Measurements from ENCODE around the gene GSDME. TPM values are rescaled to one million over a fixed set of nuclear protein-coding genes. Genes with fewer than 3 reads are reported as not detected.

GSDME gene
- polyA plus RNA-seq, 2 of the 4 experiments (the other 2 are of a cell fraction) = 51.0 to 55.9 TPM

DNA sequence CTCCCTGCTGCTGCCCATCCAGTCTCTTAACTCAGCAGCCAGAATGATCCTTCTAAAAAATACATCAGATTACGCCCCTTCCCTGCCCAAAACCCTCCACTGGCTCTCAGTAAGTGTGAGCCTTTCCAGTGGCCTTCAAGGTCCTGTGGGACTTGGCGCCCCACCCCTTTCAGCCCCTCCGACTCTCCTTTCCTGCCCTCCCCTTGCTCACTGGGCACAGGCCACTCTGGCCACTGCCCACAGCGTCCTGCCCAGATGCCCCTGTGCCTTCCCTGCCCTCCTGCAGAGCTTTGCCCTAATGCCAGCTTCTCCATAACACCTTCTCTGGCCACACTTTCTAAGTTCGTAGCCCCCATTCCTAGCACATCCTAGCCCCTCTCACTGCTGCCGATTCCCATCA is 13.8 kb downstream of the GSDME start (continued):
- TF ChIP-seq CTCF (IDR thresholded peaks at IDR 0.05) = no peak
- TF ChIP-seq RARB (CRISPR knock-in tag; IDR thresholded peaks at IDR 0.05) = no peak
- TF ChIP-seq EHMT2 (IDR thresholded peaks at IDR 0.05; ENCODE audit: low read depth) = no peak
- TF ChIP-seq NFE2L2 (conservative IDR thresholded peaks at IDR 0.05; ENCODE audit: low read length) = no peak
- TF ChIP-seq PHF8 (IDR thresholded peaks at IDR 0.05; ENCODE audit: borderline replicate concordance, low read depth) = no peak
- TF ChIP-seq ZSCAN20 (CRISPR knock-in tag; IDR thresholded peaks at IDR 0.05) = no peak
- no peak for TF ChIP-seq MAZ (IDR thresholded peaks at IDR 0.05; ENCODE audit: borderline replicate concordance, low read depth, low read length)
- no peak for TF ChIP-seq CHD2 (IDR thresholded peaks at IDR 0.05; ENCODE audit: low read length, partially characterized antibody)
- no peak for TF ChIP-seq ZFP36 (IDR thresholded peaks at IDR 0.05; ENCODE audit: borderline replicate concordance, partially characterized antibody)
- TF ChIP-seq RNF2 (IDR thresholded peaks at IDR 0.05; ENCODE audit: borderline replicate concordance, low read depth) = no peak
- no peak for TF ChIP-seq SREBF2 (IDR thresholded peaks at IDR 0.05)
- no peak for TF ChIP-seq CHD4 (IDR thresholded peaks at IDR 0.05; ENCODE audit: borderline replicate concordance)
- no peak for TF ChIP-seq JUNB (IDR thresholded peaks at IDR 0.05)

DNA sequence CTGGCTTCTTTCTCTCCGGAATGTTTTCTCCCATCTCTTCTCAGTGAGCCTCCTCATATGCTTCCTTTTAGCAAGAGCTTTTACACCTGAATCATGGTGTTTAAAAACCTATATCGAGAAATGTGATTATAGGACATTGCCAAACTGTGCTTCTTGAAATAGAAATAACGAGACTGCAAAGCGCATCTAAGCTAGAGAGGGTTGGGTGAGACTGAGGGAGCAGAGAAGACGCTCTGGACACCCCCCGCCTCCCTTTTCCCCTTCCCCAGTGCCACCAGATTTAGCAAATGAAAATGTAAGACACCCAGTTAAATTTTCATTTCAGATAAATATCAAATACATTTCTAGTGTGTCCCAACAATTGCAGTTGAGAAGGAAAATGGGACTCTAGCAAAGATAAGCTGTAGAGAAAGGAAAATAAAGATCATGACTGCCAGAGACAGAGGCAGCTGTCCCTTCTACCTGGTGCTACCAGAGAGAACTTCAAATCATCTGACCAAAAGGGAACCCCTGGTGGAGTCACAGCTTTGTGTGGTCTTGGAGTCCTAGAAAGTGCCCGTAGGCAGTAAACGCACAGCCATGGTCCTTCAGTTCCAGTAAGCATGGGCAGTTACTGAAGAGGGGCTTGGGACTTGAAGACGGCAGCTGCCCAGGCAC is 14.6 kb downstream of the GSDME start:
- Histone ChIP-seq H3K4me2 (peak overlapping the region; percentile 71), H3K9me3 (peaks cover 17% of the 10 kb centered on the region; the same call in 2 of the 3 replicates), H3K27ac (peak overlapping the region; percentile 91 to 95), H3K4me1 (peaks cover 41% of the 10 kb centered on the region), H3K4me3 (no peak overlapping the region)
- ATAC-seq = no peak
- POLR2A ChIA-PET = interaction anchor here (1.1 to 1.7 kb wide), 3 partner anchors 15 to 383 kb away, joined by 3 to 5 read pairs (median 3); partner anchors contain the start of gene CYCS
- FAIRE-seq = no peak
- no peak for DNase-seq (ENCODE audit: low read depth in 1 of 2, low spot score in 1 of 2)
- WGBS (ENCODE audit: missing lambda C conversion rate) = 89% methylated on average over 9 of the region's 9 CpGs
- CTCF ChIA-PET = interaction anchor here (0.7 to 1.6 kb wide), 4 partner anchors 12 to 77 kb away, joined by 3 to 5 read pairs (median 4); no protein-coding TSS in a partner anchor
- TF ChIP-seq TP53 (CRISPR knock-in tag; IDR thresholded peaks at IDR 0.05) (no peak), EP300 (IDR thresholded peaks at IDR 0.05) (no peak), CHD2 (IDR thresholded peaks at IDR 0.05; ENCODE audit: low read length, partially characterized antibody) (no peak), FOSB (CRISPR knock-in tag; IDR thresholded peaks at IDR 0.05) (no peak), CBX2 (IDR thresholded peaks at IDR 0.05; ENCODE audit: borderline replicate concordance, low read depth) (no peak), ZC3H11A (IDR thresholded peaks at IDR 0.05) (no peak), ZSCAN20 (CRISPR knock-in tag; IDR thresholded peaks at IDR 0.05) (no peak)

DNA sequence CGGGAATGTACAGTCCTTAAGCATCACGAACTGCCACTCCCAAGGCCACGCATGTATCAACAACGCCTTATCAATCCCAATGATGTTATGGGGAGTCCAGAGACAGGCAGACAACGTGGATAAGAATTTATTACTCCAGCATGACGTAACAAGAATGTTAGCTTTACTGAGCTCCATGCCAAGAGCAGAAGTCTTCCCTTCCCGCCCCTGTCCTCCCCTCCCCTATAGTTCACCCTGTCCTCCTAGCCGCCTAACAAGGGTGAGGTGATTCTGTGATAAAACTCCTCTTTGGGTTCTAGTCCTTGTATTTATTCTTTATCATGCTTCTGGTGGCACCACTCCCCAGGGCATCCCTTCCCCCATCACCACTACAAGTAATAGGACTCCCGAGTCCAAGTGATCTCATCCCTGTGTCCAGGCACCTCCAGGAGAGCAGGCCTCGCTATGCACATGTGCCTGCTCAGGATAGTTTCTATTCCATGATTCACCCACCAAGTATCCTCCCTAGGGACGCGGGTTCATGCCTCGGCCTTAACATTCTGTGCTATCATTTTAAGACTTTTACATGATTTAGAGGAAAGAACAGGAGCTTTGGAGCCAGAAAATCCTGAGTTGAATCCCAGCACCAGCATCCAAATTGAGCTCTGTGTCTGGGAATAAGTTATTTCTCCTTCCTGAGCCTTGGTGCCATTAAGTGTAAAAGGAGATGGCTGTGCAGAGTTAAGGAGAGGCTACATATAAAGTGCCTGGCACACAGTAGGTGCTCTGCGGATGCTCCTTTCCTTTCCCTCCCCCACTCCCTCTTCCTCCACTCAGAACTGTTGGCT is 15.4 kb downstream of the GSDME start:
- ATAC-seq (peak; percentile 97 to 99), FAIRE-seq (peak; percentile 23), DNase-seq (ENCODE audit: low read depth in 1 of 2, low spot score in 1 of 2) (peak; percentile 89 to 95)
- Histone ChIP-seq H3K4me3 (no peak overlapping the region), H3K4me1 (peaks cover 44% of the 10 kb centered on the region), H3K9me3 (peaks cover 19% of the 10 kb centered on the region; the same call in 2 of the 3 replicates), H3K27ac (peak overlapping the region; percentile 91 to 95), H3K4me2 (peak overlapping the region; percentile 71)
- WGBS (ENCODE audit: missing lambda C conversion rate) = 22% methylated on average over 14 of the region's 14 CpGs
- ChIA-PET POLR2A (interaction anchor here (1.1 to 1.7 kb wide), 4 partner anchors 14 to 383 kb away, joined by 3 to 5 read pairs (median 4); partner anchors contain the start of gene CYCS), CTCF (interaction anchor here (0.9 to 1.7 kb wide), 7 partner anchors 9 to 79 kb away, joined by 3 to 6 read pairs (median 4); no protein-coding TSS in a partner anchor)
- TF ChIP-seq MAFK (IDR thresholded peaks at IDR 0.05; ENCODE audit: partially characterized antibody) (no peak), HOXB13 (CRISPR knock-in tag; IDR thresholded peaks at IDR 0.05; ENCODE audit: low read depth) (peak; percentile 55; the same call in 1 of the 2 replicates), POLR2A (IDR thresholded peaks at IDR 0.05; ENCODE audit: low read length) (no peak), HDAC2 (IDR thresholded peaks at IDR 0.05) (no peak), EHF (CRISPR knock-in tag; IDR thresholded peaks at IDR 0.05) (no peak), KDM1A (IDR thresholded peaks at IDR 0.05; ENCODE audit: low read depth) (no peak), GATA3 (IDR thresholded peaks at IDR 0.05; ENCODE audit: borderline replicate concordance) (peak; percentile 83), ELK1 (IDR thresholded peaks at IDR 0.05; ENCODE audit: low read depth, low read length) (no peak), TP53 (CRISPR knock-in tag; IDR thresholded peaks at IDR 0.05) (no peak), ZC3H11A (IDR thresholded peaks at IDR 0.05) (no peak), CHD4 (IDR thresholded peaks at IDR 0.05; ENCODE audit: borderline replicate concordance) (no peak), ESRRA (IDR thresholded peaks at IDR 0.05; ENCODE audit: borderline replicate concordance, low read length) (no peak), RAD21 (conservative IDR thresholded peaks at IDR 0.05 in 1 of 2, IDR thresholded peaks at IDR 0.05 in 1 of 2) (no peak; a peak in 2 of 5 replicates), HOXA7 (CRISPR knock-in tag; IDR thresholded peaks at IDR 0.05) (no peak), RNF2 (IDR thresholded peaks at IDR 0.05; ENCODE audit: borderline replicate concordance, low read depth) (no peak), RARB (CRISPR knock-in tag; IDR thresholded peaks at IDR 0.05) (no peak)
- TF ChIP-seq, protein P1, sequence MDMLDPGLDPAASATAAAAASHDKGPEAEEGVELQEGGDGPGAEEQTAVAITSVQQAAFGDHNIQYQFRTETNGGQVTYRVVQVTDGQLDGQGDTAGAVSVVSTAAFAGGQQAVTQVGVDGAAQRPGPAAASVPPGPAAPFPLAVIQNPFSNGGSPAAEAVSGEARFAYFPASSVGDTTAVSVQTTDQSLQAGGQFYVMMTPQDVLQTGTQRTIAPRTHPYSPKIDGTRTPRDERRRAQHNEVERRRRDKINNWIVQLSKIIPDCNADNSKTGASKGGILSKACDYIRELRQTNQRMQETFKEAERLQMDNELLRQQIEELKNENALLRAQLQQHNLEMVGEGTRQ (IDR thresholded peaks at IDR 0.05) = no peak
